HuH-7.5 (cell line): Measurements from ENCODE around the gene ADD2.

Source experiments
- DNase-seq: peaks from one replicate; pipeline ENCODE4 v3.0.0; 2011; ENCODE audit warnings: low spot score

The ADD2 gene

DNA sequence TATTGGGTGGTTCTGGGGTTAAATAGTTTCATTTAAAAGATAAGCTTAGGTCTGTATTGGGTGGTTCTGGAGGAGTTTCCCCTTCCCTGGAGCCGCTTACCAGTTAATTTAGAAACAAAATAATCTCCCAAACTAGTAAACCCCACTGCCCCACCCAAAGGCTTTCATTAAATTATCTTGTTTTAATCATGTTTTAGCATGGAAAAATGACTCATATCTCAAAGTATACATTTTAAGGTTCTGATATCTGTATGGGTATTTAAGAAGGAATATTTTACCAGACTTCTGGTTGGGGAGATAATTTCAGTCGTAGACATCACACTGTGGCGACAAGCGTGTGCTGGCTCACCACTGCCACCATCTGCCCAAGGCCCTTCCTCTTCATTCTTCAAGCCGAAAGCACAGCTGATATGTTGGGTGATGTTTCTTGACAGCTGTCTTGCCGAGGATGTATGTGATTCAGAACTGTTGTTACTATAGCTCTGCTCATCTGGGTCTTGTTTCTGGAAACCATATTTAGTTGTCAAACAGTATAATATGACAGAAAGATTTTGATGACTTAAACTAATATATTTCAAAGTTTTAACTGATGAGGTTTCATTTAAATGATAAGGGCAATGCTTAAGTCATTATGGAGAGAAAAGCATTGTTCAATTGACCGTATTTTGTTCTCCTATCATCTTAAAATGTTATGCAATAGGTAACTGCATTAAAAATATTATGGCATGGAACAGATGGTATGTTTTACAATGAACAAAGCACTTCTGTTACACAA lies 17.3 kb upstream of the ADD2 start:
- no peak for DNase-seq

DNA sequence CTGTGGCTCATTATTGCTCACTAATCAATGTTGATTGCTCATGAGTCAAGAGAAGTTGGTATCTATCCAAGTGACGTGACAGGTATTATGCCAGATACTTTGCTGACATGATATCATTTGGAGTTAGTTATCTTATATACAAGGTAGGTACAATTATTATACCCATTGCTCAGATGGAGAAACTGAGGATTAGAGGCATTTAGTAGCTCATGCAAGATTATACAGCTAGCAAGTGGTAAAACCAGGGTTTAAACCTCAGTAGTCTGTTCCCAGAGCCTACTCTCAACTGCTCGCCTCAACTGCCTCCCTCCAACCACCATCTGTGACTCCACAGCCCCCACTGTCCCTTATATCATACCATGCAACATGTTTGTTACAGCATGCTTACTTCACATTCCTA lies 16.3 kb upstream of the ADD2 start:
- no peak for DNase-seq

DNA sequence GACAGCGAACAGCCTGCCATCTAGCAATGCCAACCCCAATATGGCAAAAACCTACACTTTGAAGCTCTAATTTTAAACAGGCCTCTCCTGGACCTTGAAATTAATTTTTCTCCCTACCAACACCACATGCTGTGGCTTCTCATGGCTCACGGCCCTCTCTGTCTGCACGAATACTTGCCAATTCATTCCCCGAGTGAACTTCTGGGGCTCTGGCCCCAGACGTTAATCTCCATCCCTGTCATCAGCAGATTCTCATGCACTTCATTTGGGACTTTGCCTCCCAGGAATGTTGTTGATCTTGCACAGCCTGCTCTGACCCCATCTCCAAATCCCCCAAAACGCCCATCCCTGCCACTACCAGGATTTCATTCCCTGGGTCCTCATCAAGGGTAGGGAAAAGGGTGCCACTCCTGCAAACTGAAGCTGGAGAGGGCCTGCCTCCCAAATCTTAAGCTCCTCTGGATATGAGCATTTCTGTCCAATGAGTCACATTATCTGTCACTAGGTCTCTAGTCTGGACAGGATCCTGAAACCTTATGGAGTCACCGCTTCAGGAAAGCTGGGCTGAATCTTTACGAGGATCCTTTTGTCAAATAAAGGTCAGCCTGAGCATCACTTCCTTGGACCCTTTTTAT lies 12.0 kb upstream of the ADD2 start:
- DNase-seq = no peak

DNA sequence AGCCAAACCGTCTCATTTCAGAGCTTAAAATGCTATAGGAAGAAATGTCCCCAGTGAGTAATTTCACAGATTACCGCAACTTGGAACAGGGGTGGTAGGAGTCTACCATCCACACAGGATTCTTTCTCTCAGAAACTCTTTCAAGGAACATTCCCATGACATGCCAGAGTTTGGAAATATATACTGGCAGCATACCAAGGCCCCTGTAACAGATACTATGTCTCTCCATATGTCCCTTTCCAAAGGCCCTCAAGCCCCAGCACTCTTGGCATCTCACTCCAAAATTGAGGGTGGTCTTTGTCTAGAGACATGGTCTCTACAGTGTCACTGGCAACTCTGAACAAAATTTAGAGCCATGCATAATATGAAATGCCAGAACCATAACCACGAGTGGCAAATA lies 11.5 kb upstream of the ADD2 start:
- DNase-seq = no peak

DNA sequence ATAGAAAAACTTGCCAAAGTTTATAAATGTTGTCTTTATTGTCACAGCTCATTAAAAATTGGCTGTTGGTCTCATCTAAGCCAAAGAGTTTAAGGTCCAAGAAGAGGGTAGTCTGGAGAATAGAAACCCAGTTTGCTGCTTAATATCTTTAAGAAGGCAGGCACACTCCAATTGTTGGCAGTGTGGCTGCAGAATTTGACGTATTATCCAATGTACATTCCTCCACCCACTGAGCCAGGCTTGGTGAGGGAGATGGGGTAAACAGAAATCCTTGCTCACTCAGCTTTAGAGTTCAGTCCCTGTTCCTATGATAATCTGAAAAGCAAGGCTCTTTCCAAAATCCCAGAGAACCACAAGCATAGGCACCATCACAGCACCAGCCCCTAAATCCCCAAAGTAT lies 10.7 kb upstream of the ADD2 start:
- DNase-seq = no peak

DNA sequence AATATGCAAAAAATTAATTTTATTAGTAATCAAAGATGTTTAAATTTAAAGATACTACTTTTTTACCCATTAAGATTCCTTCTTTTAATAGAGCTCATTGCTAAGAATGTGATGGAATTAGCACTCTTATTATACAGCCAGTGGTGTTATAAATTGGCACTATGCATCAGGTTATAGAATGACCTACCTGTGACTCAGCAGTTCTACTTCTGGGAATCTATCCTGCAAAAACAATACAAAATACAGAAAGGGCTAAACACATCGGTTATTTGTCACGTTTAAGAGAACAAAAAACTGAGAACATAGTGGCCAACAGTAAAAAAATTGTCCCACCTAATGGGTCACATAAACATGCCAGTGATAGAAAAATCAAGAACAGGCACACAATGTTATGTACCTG lies 9.4 kb upstream of the ADD2 start:
- no peak for DNase-seq

DNA sequence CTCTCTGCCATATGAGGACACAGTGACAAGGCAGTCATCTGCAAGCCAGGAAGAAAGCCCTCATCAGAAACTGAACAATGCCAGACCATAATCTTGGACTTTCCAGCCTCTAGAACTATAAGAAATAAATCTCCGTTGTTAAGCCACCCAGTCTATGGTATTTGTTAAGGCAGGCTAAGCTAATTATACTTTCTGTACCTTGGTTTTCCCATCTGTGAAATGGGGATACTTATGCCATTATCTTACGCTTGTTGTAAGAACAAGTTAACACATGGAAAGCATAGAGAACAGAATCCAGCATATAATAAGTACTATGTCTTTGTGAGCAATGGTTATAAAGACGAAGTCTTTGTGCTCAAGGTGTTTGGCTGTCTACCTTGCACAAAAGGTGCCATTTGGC lies 8.3 kb upstream of the ADD2 start:
- no peak for DNase-seq

DNA sequence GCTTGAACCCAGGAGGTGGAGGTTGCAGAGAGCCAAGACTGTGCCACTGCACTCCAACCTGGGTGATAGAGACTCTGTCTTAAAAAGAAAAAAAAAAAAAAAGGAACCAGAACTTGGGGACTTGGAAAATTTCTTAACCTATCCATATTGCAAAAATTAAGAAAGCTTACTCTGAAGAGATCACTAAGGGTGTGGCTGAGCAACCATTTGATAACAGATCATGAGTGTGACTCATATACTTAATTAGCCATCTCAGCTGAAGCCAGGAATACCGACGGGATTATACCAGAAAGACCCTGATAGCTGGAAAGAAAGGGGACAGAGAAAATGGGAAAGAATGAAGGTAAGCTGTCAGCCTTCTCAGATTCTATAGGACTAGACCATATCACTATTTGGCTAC lies 7.1 kb upstream of the ADD2 start:
- DNase-seq = no peak

DNA sequence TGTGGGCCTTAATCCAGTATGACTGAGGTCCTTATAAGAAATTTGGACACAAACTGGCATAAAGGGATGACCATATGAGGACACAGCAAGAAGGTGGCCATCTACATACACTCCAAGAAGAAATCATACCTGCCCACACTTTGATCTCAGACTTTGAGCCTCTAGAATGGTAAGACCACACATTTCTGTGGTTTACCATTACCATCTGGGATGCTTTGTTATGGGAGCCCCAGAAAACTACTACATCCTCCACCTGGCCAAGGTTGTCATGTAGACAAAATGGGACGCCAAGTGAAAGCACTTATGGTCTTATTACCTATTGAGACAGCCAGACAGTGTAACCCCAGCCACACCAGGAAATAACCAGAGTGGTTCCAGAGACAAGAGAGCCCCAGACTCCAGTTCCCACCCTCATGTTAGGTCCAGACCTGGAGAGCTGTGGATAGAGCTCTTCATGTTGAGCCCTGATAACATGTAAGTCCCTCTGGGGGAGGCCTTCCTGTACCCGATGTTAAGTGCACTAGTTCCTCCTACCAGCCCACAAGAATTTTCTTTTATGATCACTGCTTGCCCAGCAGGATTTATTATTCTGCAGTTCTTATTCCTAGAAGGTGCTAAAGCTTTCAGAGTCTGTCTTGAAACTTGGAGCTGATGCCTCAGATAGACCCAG lies 4.6 kb upstream of the ADD2 start:
- DNase-seq = no peak

DNA sequence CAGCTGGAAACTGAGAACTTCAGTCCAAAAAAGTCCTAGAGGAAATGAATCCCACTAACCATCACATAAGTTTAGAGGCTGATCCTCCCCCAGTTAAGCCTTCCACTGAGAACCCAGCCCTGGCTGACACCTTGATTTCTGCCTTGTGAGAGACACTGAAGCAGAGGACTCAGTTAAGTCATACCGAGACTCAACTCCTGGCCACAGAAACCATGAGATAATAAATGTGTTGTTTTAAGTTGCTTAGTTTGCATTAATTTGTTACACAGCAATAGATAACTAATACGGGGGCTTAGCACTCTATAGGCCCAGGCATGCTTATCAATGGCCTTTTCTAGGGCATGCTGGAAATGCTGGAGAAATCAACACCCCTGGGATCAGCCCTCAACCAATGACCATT lies 3.4 kb upstream of the ADD2 start:
- no peak for DNase-seq

DNA sequence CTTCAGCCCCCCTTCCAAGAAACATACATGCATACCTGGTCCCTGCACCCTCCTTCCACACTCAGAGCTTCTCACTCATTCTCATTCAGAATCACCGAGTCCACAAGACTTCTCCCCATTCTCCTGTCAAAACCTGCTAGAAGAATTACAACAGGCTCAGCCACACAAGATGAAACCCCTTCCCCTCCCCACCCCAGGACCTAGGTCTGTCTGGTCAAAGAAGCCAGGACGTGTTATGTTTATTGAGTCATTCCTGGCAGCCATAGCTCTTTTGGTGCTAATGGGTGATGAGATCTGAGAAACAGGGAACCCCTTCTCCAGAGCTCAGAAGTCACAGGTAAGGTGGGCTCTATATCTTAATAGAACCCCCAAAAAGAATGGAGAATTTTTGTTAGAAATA lies 1.4 kb upstream of the ADD2 start:
- DNase-seq = no peak

DNA sequence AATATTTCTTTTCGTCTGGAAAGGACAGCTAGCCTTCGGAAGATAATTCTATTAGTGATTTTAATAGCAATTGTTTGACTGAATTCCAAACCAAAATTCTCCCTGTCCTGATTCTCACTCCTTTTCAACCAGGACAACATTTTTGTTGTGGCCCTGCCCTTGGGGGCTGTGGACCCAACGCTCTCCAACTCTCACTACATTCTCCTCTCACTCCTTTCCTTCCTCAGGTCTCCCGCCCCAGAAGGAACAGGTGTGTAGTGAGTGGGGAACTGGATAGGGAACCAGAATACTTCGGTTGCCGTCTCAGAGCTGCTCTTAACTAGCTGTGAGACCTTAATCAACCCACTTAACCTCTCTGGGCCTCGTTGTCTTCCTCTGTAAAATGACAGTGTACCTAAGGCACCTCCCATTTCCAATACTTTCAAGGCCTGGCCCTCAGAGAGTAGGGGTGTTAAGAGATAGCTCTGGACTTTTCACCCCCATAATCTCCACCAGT lies 638 bp upstream of the ADD2 start:
- DNase-seq = no peak

DNA sequence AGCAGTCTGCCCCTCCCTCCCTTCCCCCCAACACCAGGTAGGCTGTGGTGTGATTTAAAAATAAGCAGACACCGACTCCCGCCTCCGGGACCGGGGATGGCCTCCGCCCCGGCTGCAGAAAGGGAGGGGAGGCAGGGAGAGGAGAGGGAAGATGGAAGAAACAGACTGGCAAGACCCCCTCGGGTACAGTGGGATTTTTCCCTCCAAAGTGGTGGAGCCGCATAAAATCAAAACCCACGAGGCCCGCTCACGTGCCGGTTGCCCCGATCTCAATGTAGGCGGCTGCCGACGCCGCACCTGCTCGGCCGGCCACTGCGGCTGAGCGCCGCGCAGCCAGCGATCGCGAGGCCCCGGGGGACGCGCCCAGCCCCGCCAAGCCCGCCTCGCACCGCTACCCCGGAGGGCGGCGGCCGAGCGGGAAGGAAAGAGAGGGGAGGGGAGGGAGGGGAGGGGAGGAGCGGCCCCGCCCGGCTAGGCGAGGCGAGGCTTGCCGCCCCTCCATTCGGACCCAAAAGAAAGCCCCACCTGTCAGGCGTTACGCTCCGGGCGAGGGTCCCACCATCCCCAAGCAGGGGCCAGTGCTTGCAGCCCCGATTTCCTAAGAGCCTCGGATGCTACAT lies 811 bp downstream of the ADD2 start:
- no peak for DNase-seq

DNA sequence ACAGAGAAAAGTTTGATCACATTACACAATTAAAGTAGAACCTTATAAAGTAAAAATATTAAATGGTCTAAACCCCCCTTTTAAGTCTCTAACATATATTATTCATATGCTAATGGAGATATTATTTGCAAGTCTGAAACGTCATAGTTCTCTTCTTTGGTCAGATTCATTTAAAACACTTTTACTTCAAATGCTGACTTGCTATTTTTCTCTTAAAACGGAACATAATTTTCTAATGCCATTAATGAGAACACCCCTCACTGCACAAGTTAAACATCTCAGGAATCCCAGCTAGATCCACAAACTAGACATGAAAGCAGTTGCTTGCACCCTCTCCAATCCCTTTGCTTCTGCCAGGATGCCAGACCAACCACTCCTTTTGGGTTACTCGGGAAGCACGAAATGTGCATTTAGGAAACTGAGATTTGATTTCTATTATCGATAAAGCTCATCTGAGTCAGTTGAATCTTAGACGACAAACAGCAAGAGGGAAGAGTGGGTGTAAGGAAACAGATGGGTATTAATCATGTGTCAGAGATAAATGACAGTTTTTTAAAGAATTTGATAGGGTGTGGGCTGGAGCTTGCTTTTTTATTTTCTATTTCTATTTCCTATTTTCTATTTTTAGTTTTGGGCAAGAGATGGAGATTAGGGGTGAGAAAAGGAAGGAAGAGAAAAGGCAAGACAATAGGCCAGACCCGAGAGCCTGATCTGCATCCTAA lies 1.5 kb downstream of the ADD2 start:
- DNase-seq = no peak

DNA sequence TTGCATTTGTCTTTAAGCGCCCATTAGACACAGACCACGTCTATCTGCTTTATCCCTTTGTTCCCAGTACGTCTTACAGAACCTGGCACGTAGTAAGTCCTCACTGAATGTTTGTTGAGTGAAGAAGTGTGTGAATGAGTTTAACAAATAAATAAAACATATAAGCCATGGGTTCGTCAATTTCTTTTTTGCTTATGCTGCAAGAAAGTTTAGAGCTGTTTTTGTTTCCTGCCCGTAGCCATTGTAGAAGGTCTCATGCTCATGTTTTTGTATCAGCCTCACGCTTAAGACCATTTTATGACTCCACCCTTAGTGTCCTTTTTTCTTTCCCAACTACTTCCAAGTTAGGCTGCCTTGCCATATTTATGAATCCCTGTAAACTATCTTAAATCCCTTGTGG lies 2.5 kb downstream of the ADD2 start:
- no peak for DNase-seq

DNA sequence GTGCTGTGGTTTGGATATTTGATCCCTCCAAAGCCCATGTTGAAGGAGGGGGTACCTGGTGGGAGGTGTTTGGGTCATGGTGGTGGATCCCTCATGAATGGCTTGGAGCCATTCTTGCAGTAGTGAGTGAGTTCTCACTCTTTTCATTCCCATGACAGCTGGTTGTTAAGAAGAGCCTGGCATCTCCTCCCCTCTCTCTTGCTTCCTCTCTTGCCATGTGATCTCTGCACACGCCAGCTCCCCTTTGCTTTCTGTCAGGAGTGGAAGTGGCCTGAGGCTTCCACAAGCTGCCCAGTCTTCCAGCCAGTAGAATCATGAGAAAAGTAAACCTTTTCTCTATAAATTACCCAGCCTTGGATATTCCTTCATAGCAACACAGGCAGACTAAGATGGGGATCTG lies 8.6 kb downstream of the ADD2 start:
- DNase-seq = no peak

DNA sequence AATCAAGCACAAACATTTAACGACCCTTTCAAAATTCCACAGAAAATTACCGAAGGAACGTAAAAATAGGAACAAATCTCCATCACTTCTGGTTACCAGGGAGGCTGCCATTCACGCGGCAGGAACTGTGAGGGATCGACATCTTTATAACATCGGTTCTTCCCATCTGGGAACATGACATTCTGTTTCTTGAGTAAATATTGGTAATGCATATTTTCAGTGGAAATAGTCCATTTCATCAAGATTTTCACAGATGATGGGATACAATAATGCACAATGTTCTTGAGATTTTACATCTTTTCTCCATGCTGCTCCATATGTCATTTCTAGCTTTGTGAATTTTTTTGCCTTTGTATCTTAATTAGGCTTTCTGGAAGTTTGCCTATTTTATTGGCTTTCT lies 10.0 kb downstream of the ADD2 start:
- no peak for DNase-seq

DNA sequence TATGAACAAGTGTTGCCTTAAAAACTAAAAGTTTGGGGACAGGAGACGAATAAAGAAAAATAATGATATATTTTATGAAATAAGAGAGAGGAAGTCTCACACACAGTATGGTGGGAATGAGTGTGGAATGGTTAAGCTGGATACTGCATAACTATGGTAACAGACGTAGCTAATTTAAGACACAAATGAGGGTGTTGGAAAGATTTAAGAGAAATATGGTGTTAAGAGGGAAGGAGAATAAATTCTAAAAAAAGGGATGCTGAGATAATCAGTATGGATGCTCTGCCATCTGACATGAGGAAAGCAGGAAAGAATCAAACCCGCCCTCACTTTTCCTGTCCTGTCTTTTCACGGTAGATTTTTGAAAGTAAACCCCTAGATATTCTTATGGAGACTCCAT lies 10.6 kb downstream of the ADD2 start:
- DNase-seq = no peak

DNA sequence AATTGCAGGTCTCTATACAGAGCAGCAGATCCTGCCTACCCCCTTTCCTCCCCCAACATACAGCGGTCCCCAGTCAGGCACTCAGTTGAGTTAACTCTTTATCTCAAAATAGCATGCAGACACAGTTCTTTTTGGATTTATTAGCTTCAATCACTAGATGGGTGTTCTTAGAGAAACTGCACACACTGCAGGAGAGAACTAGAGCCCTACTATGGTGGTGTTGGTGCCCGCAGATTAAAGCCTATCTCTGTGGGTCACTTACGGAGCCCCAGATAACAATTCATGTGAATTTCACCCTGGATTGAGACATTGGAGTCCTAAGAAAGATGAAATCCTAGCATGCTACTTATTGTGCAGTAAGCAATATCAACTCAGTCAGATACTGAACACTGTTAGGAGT lies 11.9 kb downstream of the ADD2 start:
- DNase-seq = no peak

DNA sequence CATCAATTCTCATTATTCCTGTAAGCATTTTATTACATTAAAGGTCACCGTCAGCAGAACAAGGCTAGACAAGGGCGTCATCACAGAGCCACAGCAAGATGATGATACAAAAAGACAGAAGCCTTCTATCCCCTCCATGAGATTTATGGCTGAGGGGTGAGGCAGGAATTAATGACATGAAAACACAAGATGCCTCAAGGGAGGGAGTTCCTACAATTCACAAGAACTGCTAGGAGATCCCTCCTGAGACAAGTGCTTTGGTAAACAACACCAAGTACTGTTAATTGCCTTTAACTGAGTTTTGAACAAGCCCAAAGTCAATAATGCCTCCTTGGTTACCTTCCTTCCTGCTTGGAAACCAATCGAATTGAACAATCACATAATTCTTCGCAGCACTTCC lies 14.1 kb downstream of the ADD2 start:
- DNase-seq = no peak

DNA sequence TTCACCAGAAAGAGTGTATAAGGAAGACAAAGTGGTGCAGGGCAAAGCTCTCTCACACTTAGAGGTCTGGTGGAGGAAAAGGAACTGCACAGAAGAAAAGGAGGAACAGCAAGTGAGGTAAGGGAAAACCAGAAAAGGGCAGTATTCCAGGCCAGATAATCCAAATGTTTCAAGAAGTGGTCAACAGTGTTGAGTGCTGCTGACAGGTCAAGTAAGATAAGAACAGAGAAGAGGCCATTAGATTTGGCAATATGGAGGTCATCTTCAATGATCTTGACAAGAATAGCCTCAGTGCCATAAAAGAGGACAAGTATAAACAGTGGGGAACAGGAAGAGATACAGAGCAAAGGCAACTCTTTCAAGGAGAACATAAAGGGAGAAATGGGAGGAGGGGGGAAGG lies 15.0 kb downstream of the ADD2 start:
- no peak for DNase-seq

DNA sequence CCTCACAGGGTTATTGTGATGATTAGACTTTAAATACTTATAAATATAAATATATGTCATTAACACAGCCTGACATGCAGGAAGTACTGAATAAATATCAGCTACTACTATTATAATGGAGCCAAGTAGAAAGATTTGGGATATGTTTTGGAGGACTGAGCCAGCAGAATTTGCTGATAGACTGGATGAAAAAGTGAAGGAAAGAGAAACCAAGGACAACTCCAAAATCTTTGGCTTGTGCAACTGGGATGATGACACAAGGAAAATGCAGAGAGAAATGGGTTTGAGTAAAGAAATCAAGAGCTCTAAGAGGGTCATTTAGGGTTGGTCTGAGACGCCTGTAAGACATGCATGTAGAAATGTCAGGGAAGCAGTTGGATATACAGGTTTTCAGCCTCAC lies 15.6 kb downstream of the ADD2 start:
- DNase-seq = no peak
